GM18870 (cell line): ENCODE data around the gene PPP1R15A.
"Not testable (repeated sequence)": the region's sequence is repeated elsewhere in the genome, so short reads cannot be mapped to it uniquely, and the experiment has no call there.

Experiments used
- ATAC-seq: cut with Tn5 transposase; IDR thresholded peaks from one replicate; pipeline ENCODE4 v1.9.1; 2021; ENCODE audit warnings: moderate library complexity; ENCODE audit not compliant: unreplicated experiment

The PPP1R15A gene

DNA sequence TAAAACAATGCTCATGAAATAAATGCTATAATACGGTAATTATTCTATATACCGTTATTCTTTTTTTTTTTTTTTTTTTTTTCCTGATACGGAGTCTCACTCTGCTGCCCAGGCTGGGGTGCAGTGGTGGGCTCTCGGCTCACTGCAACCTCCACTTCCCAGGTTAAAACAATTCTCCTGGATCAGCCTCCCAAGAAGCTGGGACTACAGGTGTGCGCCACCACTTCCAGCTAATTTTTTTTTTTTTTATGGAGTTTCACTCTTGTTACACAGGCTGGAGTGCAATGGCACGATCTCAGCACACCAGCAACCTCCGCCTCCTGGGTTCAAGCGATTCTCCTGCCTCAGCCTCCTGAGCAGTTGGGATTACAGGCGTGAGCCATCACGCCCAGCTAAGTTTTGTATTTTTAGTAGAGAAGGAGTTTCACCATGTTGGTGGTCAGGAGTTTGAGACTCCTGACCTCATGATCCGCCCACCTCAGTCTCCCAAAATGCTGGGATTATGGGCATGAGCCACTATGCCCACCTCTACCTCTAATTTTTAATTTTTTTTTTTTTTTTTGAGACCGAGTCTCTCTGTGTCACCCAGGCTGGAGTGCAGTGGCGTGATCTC lies 6.9 kb downstream of the PPP1R15A start:
- ATAC-seq, result no peak

DNA sequence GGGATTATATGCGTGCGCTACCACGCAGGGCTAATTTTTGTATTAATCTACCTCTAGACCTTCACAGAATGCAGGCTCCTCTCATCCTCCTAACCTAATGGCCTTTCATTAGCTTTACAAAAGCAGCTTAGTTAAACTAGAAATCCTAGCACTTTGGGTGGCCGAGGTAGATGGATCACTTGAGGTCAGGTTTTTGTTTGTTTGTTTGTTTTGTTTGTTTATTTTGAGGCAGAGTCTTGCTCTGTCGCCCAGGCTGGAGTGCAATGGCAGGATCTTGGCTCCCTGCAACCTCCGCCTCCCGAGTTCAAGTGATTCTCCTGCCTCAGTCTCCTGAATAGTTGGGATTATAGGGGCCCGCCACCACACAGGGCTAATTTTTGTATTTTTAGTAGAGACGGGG lies 7.5 kb downstream of the PPP1R15A start:
- not testable (repeated sequence) for ATAC-seq

GRCh38 chr19:48881741-48882657 lies 9.8 kb downstream of the PPP1R15A start:
- ATAC-seq, result no peak

- no peak for ATAC-seq
Measured at GRCh38 chr19:48883726-48884125, 11.5 kb downstream of the PPP1R15A start.

GRCh38 chr19:48887861-48888612 lies 15.8 kb downstream of the PPP1R15A start:
- no peak for ATAC-seq

GRCh38 chr19:48889496-48889895 lies 17.3 kb downstream of the PPP1R15A start:
- not testable (repeated sequence) for ATAC-seq

DNA sequence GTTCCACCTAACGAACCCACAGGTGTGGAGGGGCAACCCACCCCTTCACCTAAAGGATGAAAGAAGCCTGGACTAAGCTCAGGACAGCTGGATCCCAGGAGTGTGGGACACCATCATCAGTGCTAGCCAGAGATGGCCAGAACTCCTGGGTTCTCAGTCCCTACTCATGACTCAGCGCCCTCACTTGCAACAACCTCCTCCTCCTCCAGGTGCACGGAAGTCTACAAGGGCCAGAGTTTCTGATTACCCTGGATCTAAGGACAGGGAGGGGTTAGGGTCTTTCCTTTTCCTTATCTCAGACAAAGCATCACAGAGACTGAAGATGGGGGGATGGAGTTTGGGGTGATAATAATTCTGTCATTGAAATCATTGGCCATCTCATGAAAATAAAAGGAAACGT lies 18.3 kb downstream of the PPP1R15A start:
- no peak for ATAC-seq

- no peak for ATAC-seq
Measured at GRCh38 chr19:48895226-48895625, 23.0 kb downstream of the PPP1R15A start.

- no peak for ATAC-seq
Measured at GRCh38 chr19:48896191-48896720, 24.0 kb downstream of the PPP1R15A start.

DNA sequence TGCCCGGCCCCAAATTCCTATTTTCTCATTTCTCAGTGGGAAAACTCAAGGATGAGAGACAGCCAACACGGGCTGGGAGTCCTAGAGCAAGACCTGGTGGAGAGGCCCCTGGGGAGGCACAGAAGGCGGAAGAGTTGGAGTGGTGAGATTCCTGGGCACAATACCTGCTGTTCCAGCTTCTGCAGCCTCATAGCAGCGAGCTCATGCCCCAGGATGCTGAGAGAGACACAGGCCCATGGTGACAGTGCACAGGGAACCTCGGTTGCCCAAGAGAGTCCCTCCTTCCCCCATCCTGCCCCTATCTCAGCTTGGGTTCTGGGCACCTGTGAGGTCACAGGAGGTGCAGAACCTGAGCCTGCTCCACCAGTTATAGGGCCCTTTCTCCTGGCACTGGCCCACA lies 25.0 kb downstream of the PPP1R15A start:
- no peak for ATAC-seq

GRCh38 chr19:48899386-48899749 lies 27.1 kb downstream of the PPP1R15A start:
- ATAC-seq, result not testable (repeated sequence)

- ATAC-seq, result peak; percentile 68
Measured at GRCh38 chr19:48899781-48900476, 27.7 kb downstream of the PPP1R15A start, which contains the start of gene NUCB1. TSS of gene NUCB1 (plus strand) at chr19:48900312. CDS start at chr19:48900797, 485 bp downstream.

- no peak for ATAC-seq
Measured at GRCh38 chr19:48900477-48901406, 28.5 kb downstream of the PPP1R15A start.

DNA sequence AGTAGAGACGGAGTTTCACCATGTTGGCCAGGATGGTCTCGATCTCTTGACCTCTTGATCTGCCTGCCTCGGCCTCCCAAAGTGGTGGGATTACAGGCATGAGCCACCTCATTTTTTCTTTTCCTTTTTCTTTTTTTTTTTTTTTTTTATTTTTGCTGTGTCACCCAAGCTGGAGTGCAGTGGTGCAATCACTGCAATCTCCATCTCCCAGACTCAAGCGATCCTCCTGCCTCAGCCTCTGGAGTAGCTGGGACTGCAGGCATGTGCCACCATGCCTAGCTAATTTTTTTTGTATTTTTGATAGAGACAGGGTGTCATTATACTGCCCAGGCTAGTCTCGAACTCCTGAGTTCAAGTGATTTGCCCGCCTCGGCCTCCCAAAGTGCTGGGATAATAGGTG lies 30.1 kb downstream of the PPP1R15A start:
- not testable (repeated sequence) for ATAC-seq

DNA sequence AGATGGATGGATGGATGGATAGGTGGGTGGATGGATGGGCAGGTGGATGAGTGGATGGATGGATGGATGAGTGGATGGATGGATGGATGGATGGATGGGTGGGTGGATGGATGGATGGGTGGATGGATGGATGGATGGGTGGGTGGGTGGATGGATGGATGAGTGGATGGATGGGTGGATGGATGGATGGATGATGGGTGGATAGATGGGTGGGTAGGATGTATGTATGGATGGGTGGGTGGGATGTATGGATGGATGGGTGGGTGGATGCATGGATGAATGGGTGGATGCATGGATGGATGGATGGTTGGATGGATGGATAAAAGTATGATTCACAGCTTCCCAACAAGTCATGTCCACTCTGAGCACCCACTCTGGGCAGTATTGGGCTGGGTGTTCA lies 31.6 kb downstream of the PPP1R15A start:
- ATAC-seq, result not testable (repeated sequence)

GRCh38 chr19:48905664-48906063 lies 33.4 kb downstream of the PPP1R15A start:
- no peak for ATAC-seq

- ATAC-seq, result no peak
Measured at GRCh38 chr19:48906324-48906723, 34.1 kb downstream of the PPP1R15A start.

GRCh38 chr19:48907671-48908070 lies 35.5 kb downstream of the PPP1R15A start:
- ATAC-seq, result no peak

DNA sequence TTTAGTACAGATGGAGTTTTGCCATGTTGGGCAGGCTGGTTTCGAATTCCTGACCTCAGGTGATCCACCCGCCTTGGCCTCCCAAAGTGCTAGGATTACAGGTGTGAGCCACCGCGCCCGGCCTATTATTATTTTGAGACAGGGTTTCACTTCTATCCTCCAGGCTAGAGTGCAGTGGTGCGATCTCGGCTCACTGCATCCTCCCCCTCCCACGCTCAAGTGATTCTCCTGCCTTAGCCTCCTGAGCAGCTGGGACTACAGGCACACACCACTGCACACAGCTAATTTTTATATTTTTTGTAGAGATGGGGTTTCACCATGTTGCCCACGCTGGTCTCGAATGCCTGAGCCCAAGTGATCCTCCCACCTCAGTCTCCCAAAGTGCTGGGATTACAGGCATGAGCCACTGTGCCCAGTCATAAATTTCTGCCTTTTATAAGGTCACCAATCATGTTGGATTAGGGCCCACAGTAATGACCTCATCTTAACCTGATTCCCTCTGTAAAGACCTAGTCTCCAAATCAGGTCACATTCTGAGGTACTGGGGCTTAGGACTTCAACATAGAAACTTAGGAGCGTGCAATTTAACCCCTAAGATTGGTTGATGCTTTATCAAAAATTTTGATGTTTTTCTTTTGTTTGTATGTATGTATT lies 37.3 kb downstream of the PPP1R15A start:
- not testable (repeated sequence) for ATAC-seq
